ENCODE measurements around the gene BCAR1. TPM values are rescaled to one million over a fixed set of nuclear protein-coding genes. Genes with fewer than 3 reads are reported as not detected.

Gene BCAR1
- total RNA-seq, 4 donors from 2014 or later = 51.1 to 89.9 (median 71.3) TPM

- no peak for TF ChIP-seq POLR2A (IDR thresholded peaks at IDR 0.05)
- no peak for TF ChIP-seq CTCF (IDR thresholded peaks at IDR 0.05)
- WGBS, 2 donors = 67 to 70% methylated on average over 14 of the region's 14 CpGs
- intact Hi-C loops (cut with DNase I) = loop anchor here (5.0 kb wide), 1 partner anchor 35 kb away; no protein-coding TSS in a partner anchor
Observed at GRCh38 chr16:75197522-75198134, 53.8 kb downstream of the BCAR1 start.

GRCh38 chr16:75196836-75197235 is 54.6 kb downstream of the BCAR1 start:
- WGBS, 2 donors = 67 to 83% methylated on average over 8 to 9 of the region's 9 CpGs
- Histone ChIP-seq H3K9me3 (no peaks in the 10 kb centered on the region), H3K4me3 (replicated peaks in 1 of 3) (no peak overlapping the region), H3K27ac (no peak overlapping the region), H3K4me1 (no peaks in the 10 kb centered on the region), H3K36me3 (no peaks in the 10 kb centered on the region), H3K27me3 (no peaks in the 10 kb centered on the region)
- no peak for TF ChIP-seq CTCF (IDR thresholded peaks at IDR 0.05)
- TF ChIP-seq POLR2A (IDR thresholded peaks at IDR 0.05) = no peak
- DNase-seq = no peak
- intact Hi-C loops (cut with DNase I) = loop anchor here (5.0 kb wide), 1 partner anchor 35 kb away; no protein-coding TSS in a partner anchor

More at GRCh38 chr16:75197522-75198134, 53.8 kb downstream of the BCAR1 start:
- no peaks in the 10 kb centered on the region for H3K9me3 ChIP-seq
- no peak overlapping the region for H3K27ac ChIP-seq
- no peak overlapping the region for H3K4me3 ChIP-seq (replicated peaks in 1 of 3)
- H3K27me3 ChIP-seq = no peaks in the 10 kb centered on the region
- no peaks in the 10 kb centered on the region for H3K4me1 ChIP-seq
- DNase-seq = no peak
- no peaks in the 10 kb centered on the region for H3K36me3 ChIP-seq

DNA sequence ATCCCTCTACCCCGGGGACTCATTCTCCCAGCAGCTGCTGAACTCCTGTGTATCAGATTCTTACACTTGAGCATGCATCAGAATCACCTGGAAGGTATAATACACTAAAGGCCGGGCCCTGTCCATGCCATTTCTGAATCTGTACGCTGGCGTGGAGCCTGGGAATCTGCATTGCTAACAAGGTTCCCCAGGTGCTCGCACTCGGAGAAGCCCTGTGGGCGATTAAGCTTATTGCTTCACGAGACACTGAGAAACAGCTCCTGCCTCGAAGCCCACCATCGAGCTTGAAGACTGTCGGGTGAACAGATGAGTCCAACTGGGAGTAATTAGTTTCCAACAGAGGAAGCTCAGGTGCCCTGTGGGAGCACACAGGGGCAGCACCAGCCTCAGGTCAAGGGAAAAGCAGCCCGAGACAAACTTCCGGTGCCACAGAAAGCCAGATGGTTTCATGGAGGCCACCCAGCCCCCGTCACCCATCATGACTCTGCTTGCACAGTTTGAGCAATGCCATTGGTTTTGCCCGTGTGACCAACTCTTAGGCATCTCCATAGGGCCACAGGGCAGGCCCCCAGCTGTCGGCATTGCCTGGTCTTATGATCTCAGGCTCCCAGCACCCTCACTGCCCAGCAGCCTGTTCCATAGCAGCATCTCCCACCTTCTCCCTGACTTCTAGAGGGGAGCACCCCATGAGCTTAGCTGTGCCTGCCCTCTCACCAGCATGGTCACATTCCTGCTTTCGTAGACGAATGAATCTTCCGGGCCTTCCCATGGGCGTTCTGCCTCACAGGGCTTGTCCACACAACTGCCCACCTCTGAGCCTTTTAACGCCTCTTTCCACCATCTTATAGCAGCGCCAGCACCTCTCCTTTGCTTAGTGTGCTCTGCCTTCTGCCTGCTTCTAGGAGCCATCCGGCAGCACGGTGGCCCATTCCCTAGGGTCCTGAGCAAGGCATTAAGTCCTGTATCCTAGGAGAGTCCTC is 55.3 kb downstream of the BCAR1 start:
- intact Hi-C loops (cut with DNase I) = loop anchor here (5.0 kb wide), 1 partner anchor 36 kb away; no protein-coding TSS in a partner anchor

GRCh38 chr16:75193730-75194444 is 57.5 kb downstream of the BCAR1 start:
- TF ChIP-seq CTCF (IDR thresholded peaks at IDR 0.05) (no peak), POLR2A (IDR thresholded peaks at IDR 0.05) (no peak)
- DNase-seq = no peak

More for the DNA sequence above, 55.3 kb downstream of the BCAR1 start:
- Histone ChIP-seq H3K4me1 (no peaks in the 10 kb centered on the region), H3K36me3 (no peaks in the 10 kb centered on the region), H3K4me3 (replicated peaks in 1 of 3) (no peak overlapping the region), H3K9me3 (no peaks in the 10 kb centered on the region), H3K27ac (no peak overlapping the region), H3K27me3 (no peaks in the 10 kb centered on the region)
- no peak for DNase-seq
- TF ChIP-seq CTCF (IDR thresholded peaks at IDR 0.05) (no peak), POLR2A (IDR thresholded peaks at IDR 0.05) (no peak)
- WGBS, 2 donors = 85 to 87% methylated on average over 24 of the region's 24 CpGs

More at GRCh38 chr16:75193730-75194444, 57.5 kb downstream of the BCAR1 start:
- H3K27me3 ChIP-seq = no peaks in the 10 kb centered on the region
- H3K4me1 ChIP-seq = no peaks in the 10 kb centered on the region
- no peaks in the 10 kb centered on the region for H3K36me3 ChIP-seq
- H3K4me3 ChIP-seq (replicated peaks in 1 of 3) = no peak overlapping the region
- intact Hi-C loops (cut with DNase I) = no loop called here
- no peak overlapping the region for H3K27ac ChIP-seq
- WGBS, 2 donors = 84 to 85% methylated on average over 9 to 10 of the region's 10 CpGs
- H3K9me3 ChIP-seq = no peaks in the 10 kb centered on the region
